A673 (cell line): ENCODE data around the gene LRRC72.

ENCODE experiments used
- EZH2 ChIP-seq: fragments of 200-600 bp; sonication (generic); IDR thresholded peaks from 2 replicates; pipeline ENCODE4 v1.6.1; 2017; ENCODE audit warnings: borderline replicate concordance, low read depth, mild to moderate bottlenecking, mixed read lengths, antibody characterized with exemption, low read length; ENCODE audit not compliant: poor library complexity, severe bottlenecking
- TF ChIP-seq, protein P1 (sequence below): fragments of 300-800, 200-600 bp; sonication (generic); conservative IDR thresholded peaks from 2 replicates; pipeline ENCODE4 v1.5.1; 2017; ENCODE audit warnings: low read depth, mild to moderate bottlenecking, antibody characterized with exemption, low read length, moderate library complexity, mixed read lengths

DNA sequence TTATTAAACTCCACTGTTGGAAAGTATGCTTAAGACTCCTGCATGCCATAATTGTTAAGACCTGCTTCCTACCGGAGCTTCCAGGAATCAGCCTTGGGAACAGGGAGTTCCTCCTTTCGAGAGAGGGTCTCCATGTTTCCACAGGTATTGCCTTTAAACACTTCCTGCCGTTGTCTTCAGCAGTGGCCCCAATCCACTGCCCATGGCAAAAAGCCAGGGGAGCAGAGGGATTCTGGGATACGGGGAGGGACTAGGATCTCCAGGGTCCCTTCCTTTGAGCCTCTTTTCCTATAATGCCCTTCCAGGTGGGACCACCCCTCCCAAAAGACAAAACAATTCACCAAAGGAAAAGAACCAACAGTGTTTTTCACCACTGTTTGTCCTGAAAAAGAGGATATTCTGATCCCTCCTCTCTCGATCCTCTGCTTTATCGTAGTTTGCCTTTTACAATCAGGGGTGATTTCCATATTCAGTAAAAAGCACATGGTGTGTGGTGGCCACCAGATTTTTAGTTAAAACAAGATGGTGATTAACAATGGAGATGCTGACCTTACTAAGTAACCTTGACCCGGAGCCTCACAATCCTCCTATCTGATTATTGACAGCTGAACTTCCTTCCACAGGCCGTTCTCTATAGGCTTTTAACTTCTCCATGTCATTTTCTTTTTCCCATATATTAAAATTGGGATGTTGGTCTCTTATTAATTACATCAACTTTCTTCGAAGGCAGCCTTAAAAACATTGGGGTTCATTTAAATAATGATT is 36.0 kb downstream of the LRRC72 start:
- TF ChIP-seq, protein P1, sequence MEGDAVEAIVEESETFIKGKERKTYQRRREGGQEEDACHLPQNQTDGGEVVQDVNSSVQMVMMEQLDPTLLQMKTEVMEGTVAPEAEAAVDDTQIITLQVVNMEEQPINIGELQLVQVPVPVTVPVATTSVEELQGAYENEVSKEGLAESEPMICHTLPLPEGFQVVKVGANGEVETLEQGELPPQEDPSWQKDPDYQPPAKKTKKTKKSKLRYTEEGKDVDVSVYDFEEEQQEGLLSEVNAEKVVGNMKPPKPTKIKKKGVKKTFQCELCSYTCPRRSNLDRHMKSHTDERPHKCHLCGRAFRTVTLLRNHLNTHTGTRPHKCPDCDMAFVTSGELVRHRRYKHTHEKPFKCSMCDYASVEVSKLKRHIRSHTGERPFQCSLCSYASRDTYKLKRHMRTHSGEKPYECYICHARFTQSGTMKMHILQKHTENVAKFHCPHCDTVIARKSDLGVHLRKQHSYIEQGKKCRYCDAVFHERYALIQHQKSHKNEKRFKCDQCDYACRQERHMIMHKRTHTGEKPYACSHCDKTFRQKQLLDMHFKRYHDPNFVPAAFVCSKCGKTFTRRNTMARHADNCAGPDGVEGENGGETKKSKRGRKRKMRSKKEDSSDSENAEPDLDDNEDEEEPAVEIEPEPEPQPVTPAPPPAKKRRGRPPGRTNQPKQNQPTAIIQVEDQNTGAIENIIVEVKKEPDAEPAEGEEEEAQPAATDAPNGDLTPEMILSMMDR = no peak
- no peak for TF ChIP-seq EZH2
